GM10266 (cell line): ENCODE results near the gene EEF2K.
A peak's percentile ranks its signal among the peaks of the same experiment; 100 is the strongest.
"Not testable (repeated sequence)": the region's sequence is repeated elsewhere in the genome, so short reads cannot be mapped to it uniquely, and the experiment has no call there.

Source experiments
- DNase-seq: peaks from one replicate; pipeline ENCODE4 v3.0.0; 2012; ENCODE audit errors: extremely low spot score
- TF ChIP-seq, protein P1 (sequence below): IDR thresholded peaks from 2 replicates; pipeline ENCODE4 v1.5.1; 2012; ENCODE audit warnings: mild to moderate bottlenecking, low read depth; ENCODE audit not compliant: control insufficient read depth, insufficient read depth; ENCODE audit errors: missing control alignments

Gene EEF2K

GRCh38 chr16:22300427-22301071 lies 94.5 kb downstream of the EEF2K start:
- TF ChIP-seq, protein P1, sequence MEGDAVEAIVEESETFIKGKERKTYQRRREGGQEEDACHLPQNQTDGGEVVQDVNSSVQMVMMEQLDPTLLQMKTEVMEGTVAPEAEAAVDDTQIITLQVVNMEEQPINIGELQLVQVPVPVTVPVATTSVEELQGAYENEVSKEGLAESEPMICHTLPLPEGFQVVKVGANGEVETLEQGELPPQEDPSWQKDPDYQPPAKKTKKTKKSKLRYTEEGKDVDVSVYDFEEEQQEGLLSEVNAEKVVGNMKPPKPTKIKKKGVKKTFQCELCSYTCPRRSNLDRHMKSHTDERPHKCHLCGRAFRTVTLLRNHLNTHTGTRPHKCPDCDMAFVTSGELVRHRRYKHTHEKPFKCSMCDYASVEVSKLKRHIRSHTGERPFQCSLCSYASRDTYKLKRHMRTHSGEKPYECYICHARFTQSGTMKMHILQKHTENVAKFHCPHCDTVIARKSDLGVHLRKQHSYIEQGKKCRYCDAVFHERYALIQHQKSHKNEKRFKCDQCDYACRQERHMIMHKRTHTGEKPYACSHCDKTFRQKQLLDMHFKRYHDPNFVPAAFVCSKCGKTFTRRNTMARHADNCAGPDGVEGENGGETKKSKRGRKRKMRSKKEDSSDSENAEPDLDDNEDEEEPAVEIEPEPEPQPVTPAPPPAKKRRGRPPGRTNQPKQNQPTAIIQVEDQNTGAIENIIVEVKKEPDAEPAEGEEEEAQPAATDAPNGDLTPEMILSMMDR: peak; percentile 61
- peak; percentile 55 for DNase-seq

GRCh38 chr16:22301423-22301822 lies 95.3 kb downstream of the EEF2K start:
- DNase-seq: not testable (repeated sequence)

- no peak for DNase-seq
- TF ChIP-seq, protein P1: no peak
Measured at GRCh38 chr16:22302776-22303363, 96.8 kb downstream of the EEF2K start.

DNA sequence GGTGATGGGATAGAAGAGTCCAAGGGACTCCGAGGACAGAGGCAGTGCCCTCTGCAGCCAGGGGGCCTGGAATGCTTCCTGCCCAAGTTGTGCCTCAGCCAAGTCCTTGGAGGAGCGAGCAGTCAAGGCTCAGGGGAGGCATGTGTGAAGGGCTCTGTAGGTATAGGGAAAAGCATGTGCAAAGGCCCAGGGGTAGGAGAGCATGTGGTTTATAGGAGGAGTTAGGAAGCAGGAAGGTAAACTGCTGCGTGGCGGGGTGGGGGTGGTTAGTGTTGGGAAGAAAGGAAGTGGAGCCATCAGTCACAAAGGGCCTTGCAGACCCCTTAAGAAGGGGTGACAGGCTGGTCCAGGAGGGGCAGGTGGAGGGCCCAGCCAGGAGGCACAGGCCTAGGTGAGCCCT lies 98.3 kb downstream of the EEF2K start:
- TF ChIP-seq, protein P1: no peak
- no peak for DNase-seq

DNA sequence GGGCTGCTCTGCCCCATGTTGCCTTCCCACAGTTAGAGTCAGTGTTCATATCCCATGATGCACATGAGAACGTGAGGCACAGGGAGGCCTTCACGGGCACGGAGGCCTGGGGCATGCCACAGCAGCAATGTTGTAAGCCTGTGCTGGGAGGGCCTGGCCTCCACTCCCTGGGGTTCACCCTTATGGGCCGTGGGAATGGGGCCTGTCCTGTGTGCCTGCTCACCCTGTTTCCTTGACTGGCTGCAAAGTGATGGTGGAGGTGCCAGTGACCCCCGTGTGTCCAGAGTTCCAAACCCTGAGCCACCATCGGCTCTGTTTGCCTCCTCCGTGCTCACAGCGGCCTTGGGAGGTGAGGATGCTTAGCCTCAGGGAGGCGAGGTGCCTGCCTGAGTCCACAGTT lies 100.7 kb downstream of the EEF2K start:
- no peak for DNase-seq
- TF ChIP-seq, protein P1: no peak

DNA sequence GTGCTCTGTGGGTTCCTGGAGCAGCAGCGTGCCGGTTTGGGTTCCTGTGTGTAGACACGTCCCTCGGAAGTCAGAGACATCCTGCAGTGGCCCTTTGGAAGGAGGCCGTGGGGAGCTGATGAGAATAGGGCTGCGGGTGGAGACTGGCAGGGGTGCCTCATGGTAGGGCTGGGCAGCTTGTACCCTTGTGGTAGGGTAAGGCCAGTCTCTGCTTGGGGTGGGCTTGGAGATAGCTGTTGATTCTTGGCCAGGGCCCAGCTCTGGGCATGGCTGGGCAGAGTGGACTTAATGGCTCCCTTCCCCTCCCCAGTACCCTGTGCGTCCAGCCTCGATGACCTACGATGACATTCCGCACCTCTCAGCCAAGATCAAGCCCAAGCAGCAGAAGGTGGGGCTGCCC lies 101.8 kb downstream of the EEF2K start:
- no peak for DNase-seq
- TF ChIP-seq, protein P1: no peak

- TF ChIP-seq, protein P1: no peak
- DNase-seq: no peak
Measured at GRCh38 chr16:22308824-22309520, 102.9 kb downstream of the EEF2K start.
